ENCODE results near the gene NELL2. TPM values are rescaled to one million over a fixed set of nuclear protein-coding genes. Genes with fewer than 3 reads are reported as not detected.
A peak's percentile ranks its signal among the peaks of the same experiment; 100 is the strongest.

Gene NELL2
- total and polyA plus RNA-seq, 4 donors, result 1.1 to 3.8 (median 1.2) TPM; not detected in 1

- ATAC-seq (ENCODE audit: low FRiP score) (no peak), DNase-seq (no peak)
- intact Hi-C loops (cut with DNase I), result no loop called here
- WGBS, 2 donors, result 78 to 86% methylated on average over 1 of the region's 1 CpG
- Histone ChIP-seq H3K27me3 (ENCODE audit: control insufficient read depth in 1 of 2, insufficient read depth in 2 of 2, low read length in 1 of 2) (no peaks in the 10 kb centered on the region), H3K36me3 (ENCODE audit: control insufficient read depth in 1 of 2, insufficient read depth in 2 of 2, low read length in 1 of 2) (no peaks in the 10 kb centered on the region), H3K4me3 (ENCODE audit: low read length in 2 of 2) (no peak overlapping the region), H3K27ac (ENCODE audit: low read depth in 1 of 2, low read length in 2 of 2) (no peak overlapping the region), H3K9me3 (ENCODE audit: control insufficient read depth, low read length) (no peaks in the 10 kb centered on the region), H3K4me1 (ENCODE audit: control insufficient read depth in 1 of 2, insufficient read depth in 2 of 2, low read length in 2 of 2) (no peaks in the 10 kb centered on the region)
These were observed 5.1 kb upstream of the NELL2 start for GRCh38 chr12:44881197-44881596.

- no peaks in the 10 kb centered on the region for H3K27me3 ChIP-seq (ENCODE audit: control insufficient read depth in 1 of 2, insufficient read depth in 2 of 2, low read length in 1 of 2)
- peak overlapping the region; percentile 27 to 65 for H3K4me3 ChIP-seq (ENCODE audit: low read length in 2 of 2)
- intact Hi-C loops (cut with DNase I), result no loop called here
- H3K4me1 ChIP-seq (ENCODE audit: control insufficient read depth in 1 of 2, insufficient read depth in 2 of 2, low read length in 2 of 2), result no peaks in the 10 kb centered on the region
- 2% methylated on average over 37 to 42 of the region's 42 CpGs for WGBS, 2 donors
- no peak overlapping the region for H3K27ac ChIP-seq (ENCODE audit: low read depth in 1 of 2, low read length in 2 of 2)
- no peaks in the 10 kb centered on the region for H3K36me3 ChIP-seq (ENCODE audit: control insufficient read depth in 1 of 2, insufficient read depth in 2 of 2, low read length in 1 of 2)
- H3K9me3 ChIP-seq (ENCODE audit: control insufficient read depth, low read length), result no peaks in the 10 kb centered on the region
- ATAC-seq (ENCODE audit: low FRiP score) (peak; percentile 76), DNase-seq (peak; percentile 40 to 76)
These were observed 662 bp upstream of the NELL2 start for GRCh38 chr12:44876544-44877410.

- intact Hi-C loops (cut with DNase I), result no loop called here
- WGBS, 2 donors, result 1 to 2% methylated on average over 27 of the region's 27 CpGs
These were observed 630 bp downstream of the NELL2 start for GRCh38 chr12:44875417-44875953.

DNA sequence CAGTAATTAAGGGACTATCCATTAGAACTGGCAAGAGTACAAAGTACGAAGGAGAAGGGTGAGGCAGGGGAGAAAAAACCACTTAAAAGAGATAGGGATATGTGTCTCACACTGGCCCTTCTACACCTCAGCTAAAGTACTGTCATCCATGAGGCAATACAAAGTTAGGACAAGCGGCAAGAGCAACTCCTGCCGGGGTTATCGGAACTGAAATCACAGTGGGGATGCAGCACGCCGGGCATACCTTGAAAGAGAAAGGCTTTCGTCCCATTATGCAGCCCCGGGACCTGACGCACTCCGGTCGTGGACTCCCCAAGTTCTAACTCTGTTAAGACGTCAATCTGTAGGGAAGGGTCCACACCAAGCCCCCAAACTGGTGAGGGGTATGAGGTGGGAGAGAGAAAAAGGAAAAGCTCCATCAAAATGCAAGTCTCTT lies 1.1 kb downstream of the NELL2 start:
- Histone ChIP-seq H3K4me3 (ENCODE audit: low read length in 2 of 2) (peak overlapping the region in 1 of 2 donors; percentile 65), H3K27ac (ENCODE audit: low read depth in 1 of 2, low read length in 2 of 2) (no peak overlapping the region), H3K36me3 (ENCODE audit: control insufficient read depth in 1 of 2, insufficient read depth in 2 of 2, low read length in 1 of 2) (no peaks in the 10 kb centered on the region), H3K9me3 (ENCODE audit: control insufficient read depth, low read length) (peaks cover 1% of the 10 kb centered on the region), H3K27me3 (ENCODE audit: control insufficient read depth in 1 of 2, insufficient read depth in 2 of 2, low read length in 1 of 2) (no peaks in the 10 kb centered on the region), H3K4me1 (ENCODE audit: control insufficient read depth in 1 of 2, insufficient read depth in 2 of 2, low read length in 2 of 2) (no peaks in the 10 kb centered on the region)
- WGBS, 2 donors, result 1 to 2% methylated on average over 12 of the region's 12 CpGs
- peak; percentile 27 for ATAC-seq (ENCODE audit: low FRiP score)
- intact Hi-C loops (cut with DNase I), result no loop called here
- DNase-seq, result peak in 1 of 2 donors; percentile 56

More at GRCh38 chr12:44875417-44875953, 630 bp downstream of the NELL2 start:
- ATAC-seq (ENCODE audit: low FRiP score) (peak; percentile 51), DNase-seq (peak; percentile 24 to 52)
- no peaks in the 10 kb centered on the region for H3K4me1 ChIP-seq (ENCODE audit: control insufficient read depth in 1 of 2, insufficient read depth in 2 of 2, low read length in 2 of 2)
- H3K27ac ChIP-seq (ENCODE audit: low read depth in 1 of 2, low read length in 2 of 2), result no peak overlapping the region
- H3K9me3 ChIP-seq (ENCODE audit: control insufficient read depth, low read length), result no peaks in the 10 kb centered on the region
- H3K36me3 ChIP-seq (ENCODE audit: control insufficient read depth in 1 of 2, insufficient read depth in 2 of 2, low read length in 1 of 2), result no peaks in the 10 kb centered on the region
- no peaks in the 10 kb centered on the region for H3K27me3 ChIP-seq (ENCODE audit: control insufficient read depth in 1 of 2, insufficient read depth in 2 of 2, low read length in 1 of 2)
- H3K4me3 ChIP-seq (ENCODE audit: low read length in 2 of 2), result peak overlapping the region; percentile 4 to 65

GRCh38 chr12:44873898-44874297 lies 2.2 kb downstream of the NELL2 start:
- intact Hi-C loops (cut with DNase I), result no loop called here
- WGBS, 2 donors, result 16 to 17% methylated on average over 1 of the region's 1 CpG
- H3K4me1 ChIP-seq (ENCODE audit: control insufficient read depth in 1 of 2, insufficient read depth in 2 of 2, low read length in 2 of 2), result no peaks in the 10 kb centered on the region
- peak overlapping the region in 1 of 2 donors; percentile 41 for H3K4me3 ChIP-seq (ENCODE audit: low read length in 2 of 2)
- H3K9me3 ChIP-seq (ENCODE audit: control insufficient read depth, low read length), result peaks cover 1% of the 10 kb centered on the region
- ATAC-seq (ENCODE audit: low FRiP score) (no peak), DNase-seq (no peak)
- H3K36me3 ChIP-seq (ENCODE audit: control insufficient read depth in 1 of 2, insufficient read depth in 2 of 2, low read length in 1 of 2), result no peaks in the 10 kb centered on the region
- no peaks in the 10 kb centered on the region for H3K27me3 ChIP-seq (ENCODE audit: control insufficient read depth in 1 of 2, insufficient read depth in 2 of 2, low read length in 1 of 2)
- H3K27ac ChIP-seq (ENCODE audit: low read depth in 1 of 2, low read length in 2 of 2), result no peak overlapping the region

DNA sequence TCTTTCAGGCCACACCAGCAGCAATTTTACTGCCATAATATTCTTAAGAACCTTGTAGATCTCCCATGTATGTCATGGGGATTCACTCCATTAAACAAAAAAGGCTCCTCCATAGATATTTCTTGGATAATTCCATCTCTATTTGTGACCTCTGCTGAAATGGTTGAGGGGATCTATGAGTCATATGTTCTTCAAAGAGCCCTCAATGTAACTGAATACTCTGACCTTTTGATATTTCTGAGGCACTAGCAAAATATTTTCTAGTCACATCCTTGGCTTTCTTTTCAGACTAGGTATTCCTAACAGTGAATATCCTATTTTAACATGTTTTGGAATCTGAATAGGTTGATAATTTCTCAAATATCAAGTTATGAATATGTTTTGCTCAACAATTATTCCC lies 6.6 kb downstream of the NELL2 start:
- intact Hi-C loops (cut with DNase I), result no loop called here
- Histone ChIP-seq H3K36me3 (ENCODE audit: control insufficient read depth in 1 of 2, insufficient read depth in 2 of 2, low read length in 1 of 2) (no peaks in the 10 kb centered on the region), H3K4me1 (ENCODE audit: control insufficient read depth in 1 of 2, insufficient read depth in 2 of 2, low read length in 2 of 2) (no peaks in the 10 kb centered on the region), H3K4me3 (ENCODE audit: low read length in 2 of 2) (no peak overlapping the region), H3K9me3 (ENCODE audit: control insufficient read depth, low read length) (peaks cover 1% of the 10 kb centered on the region), H3K27ac (ENCODE audit: low read depth in 1 of 2, low read length in 2 of 2) (no peak overlapping the region), H3K27me3 (ENCODE audit: control insufficient read depth in 1 of 2, insufficient read depth in 2 of 2, low read length in 1 of 2) (no peaks in the 10 kb centered on the region)
- DNase-seq (no peak), ATAC-seq (ENCODE audit: low FRiP score) (no peak)

DNA sequence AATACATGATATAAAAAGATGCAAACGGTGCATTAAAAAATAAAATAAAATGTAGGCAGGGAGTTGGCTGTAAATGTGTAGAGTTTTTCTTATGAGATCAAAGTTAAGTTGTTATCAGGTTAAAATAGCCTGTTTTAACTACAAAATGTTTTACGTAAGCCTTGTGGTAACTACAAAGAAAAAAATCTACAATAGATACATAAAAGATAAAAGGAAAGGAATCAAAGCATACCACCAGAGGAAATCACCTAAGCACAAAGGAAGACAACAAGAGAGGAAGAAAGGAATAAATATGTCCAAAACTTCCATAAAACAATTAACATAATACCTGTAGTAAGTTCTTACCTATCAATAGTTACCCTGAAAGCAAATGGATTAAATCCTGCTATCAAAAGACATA lies 12.2 kb downstream of the NELL2 start:
- no peak for ATAC-seq (ENCODE audit: low FRiP score)
- Histone ChIP-seq H3K4me1 (ENCODE audit: control insufficient read depth in 1 of 2, insufficient read depth in 2 of 2, low read length in 2 of 2) (no peaks in the 10 kb centered on the region), H3K9me3 (ENCODE audit: control insufficient read depth, low read length) (peaks cover 4% of the 10 kb centered on the region), H3K36me3 (ENCODE audit: control insufficient read depth in 1 of 2, insufficient read depth in 2 of 2, low read length in 1 of 2) (no peaks in the 10 kb centered on the region), H3K4me3 (ENCODE audit: low read length in 2 of 2) (no peak overlapping the region), H3K27ac (ENCODE audit: low read depth in 1 of 2, low read length in 2 of 2) (no peak overlapping the region), H3K27me3 (ENCODE audit: control insufficient read depth in 1 of 2, insufficient read depth in 2 of 2, low read length in 1 of 2) (no peaks in the 10 kb centered on the region)
- 0% methylated on average over 2 of the region's 2 CpGs for WGBS, 2 donors
- no peak for DNase-seq
- intact Hi-C loops (cut with DNase I), result no loop called here

DNA sequence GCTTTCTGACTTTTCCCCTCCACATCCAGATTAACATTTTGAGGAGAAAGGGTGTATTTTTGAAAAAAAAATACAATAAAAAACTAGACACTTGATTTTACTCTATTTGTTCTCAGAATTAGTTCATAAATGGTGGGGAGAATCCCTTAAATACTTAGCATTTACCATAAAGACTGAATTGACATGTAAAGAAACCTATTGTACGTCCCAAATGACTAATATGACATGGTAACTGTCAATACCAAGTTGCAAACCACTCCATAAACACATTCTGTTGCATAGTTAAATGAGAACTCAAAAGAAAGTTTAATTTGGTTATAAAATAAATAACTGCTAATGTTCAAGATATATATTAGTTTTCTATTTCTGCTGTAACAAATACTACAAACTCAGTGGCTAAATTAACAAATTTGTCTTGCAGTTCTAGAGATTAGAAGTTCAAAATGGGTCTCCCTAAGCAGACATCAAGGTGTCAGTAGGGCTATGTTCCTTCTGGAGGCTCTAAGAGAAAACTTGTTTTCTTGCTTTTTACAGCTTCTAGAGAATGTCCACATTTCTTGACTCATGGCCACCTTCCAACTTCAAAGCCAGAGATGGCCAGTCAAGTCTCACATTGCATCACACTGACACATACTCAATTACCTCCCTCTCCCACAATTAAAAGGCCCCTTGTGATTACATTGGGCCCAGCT lies 16.0 kb downstream of the NELL2 start:
- intact Hi-C loops (cut with DNase I), result no loop called here
- no peak for ATAC-seq (ENCODE audit: low FRiP score)
- Histone ChIP-seq H3K36me3 (ENCODE audit: control insufficient read depth in 1 of 2, insufficient read depth in 2 of 2, low read length in 1 of 2) (no peaks in the 10 kb centered on the region), H3K4me1 (ENCODE audit: control insufficient read depth in 1 of 2, insufficient read depth in 2 of 2, low read length in 2 of 2) (no peaks in the 10 kb centered on the region), H3K4me3 (ENCODE audit: low read length in 2 of 2) (no peak overlapping the region), H3K27me3 (ENCODE audit: control insufficient read depth in 1 of 2, insufficient read depth in 2 of 2, low read length in 1 of 2) (no peaks in the 10 kb centered on the region), H3K9me3 (ENCODE audit: control insufficient read depth, low read length) (peaks cover 4% of the 10 kb centered on the region), H3K27ac (ENCODE audit: low read depth in 1 of 2, low read length in 2 of 2) (no peak overlapping the region)
- no peak for DNase-seq
- 59 to 65% methylated on average over 1 of the region's 1 CpG for WGBS, 2 donors
